ENCODE results near the gene NRROS. TPM values are rescaled to one million over a fixed set of nuclear protein-coding genes. Genes with fewer than 3 reads are reported as not detected.

Gene NRROS
- total and polyA plus RNA-seq, 2 of the 13 experiments (the other 11 are each of a cell fraction or from before 2014, with no cell fraction given): not detected

GRCh38 chr3:196632046-196632751, 7.3 kb upstream of the NRROS start (continued):
- TF ChIP-seq ZNF800 (CRISPR knock-in tag; IDR thresholded peaks at IDR 0.05) (0 out of 2 replicates have a peak, but pooled peaks have one; percentile 20), ARID4A (CRISPR knock-in tag; IDR thresholded peaks at IDR 0.05; ENCODE audit: borderline replicate concordance) (peak; percentile 66; the same call in 1 of the 2 replicates), ZNF879 (CRISPR knock-in tag; IDR thresholded peaks at IDR 0.05) (no peak), ZNF33B (CRISPR knock-in tag; IDR thresholded peaks at IDR 0.05) (0 out of 2 replicates have a peak, but pooled peaks have one; percentile 41), SP5 (CRISPR knock-in tag; IDR thresholded peaks at IDR 0.05; ENCODE audit: borderline replicate concordance, low read depth) (peak; percentile 53; the same call in 1 of the 2 replicates), RCOR2 (CRISPR knock-in tag; IDR thresholded peaks at IDR 0.05) (no peak), STAG1 (CRISPR knock-in tag; IDR thresholded peaks at IDR 0.05) (peak; percentile 14; the same call in 1 of the 2 replicates), CAMTA2 (CRISPR knock-in tag; IDR thresholded peaks at IDR 0.05; ENCODE audit: borderline replicate concordance) (no peak), MAFF (IDR thresholded peaks at IDR 0.05; ENCODE audit: low read depth, low read length) (no peak), ZNF24 (IDR thresholded peaks at IDR 0.05) (no peak), HIC2 (CRISPR knock-in tag; IDR thresholded peaks at IDR 0.05; ENCODE audit: low read depth) (no peak), ZSCAN31 (CRISPR knock-in tag; IDR thresholded peaks at IDR 0.05; ENCODE audit: low read depth) (peak; percentile 60; the same call in 1 of the 2 replicates)
- TF ChIP-seq, protein P1, sequence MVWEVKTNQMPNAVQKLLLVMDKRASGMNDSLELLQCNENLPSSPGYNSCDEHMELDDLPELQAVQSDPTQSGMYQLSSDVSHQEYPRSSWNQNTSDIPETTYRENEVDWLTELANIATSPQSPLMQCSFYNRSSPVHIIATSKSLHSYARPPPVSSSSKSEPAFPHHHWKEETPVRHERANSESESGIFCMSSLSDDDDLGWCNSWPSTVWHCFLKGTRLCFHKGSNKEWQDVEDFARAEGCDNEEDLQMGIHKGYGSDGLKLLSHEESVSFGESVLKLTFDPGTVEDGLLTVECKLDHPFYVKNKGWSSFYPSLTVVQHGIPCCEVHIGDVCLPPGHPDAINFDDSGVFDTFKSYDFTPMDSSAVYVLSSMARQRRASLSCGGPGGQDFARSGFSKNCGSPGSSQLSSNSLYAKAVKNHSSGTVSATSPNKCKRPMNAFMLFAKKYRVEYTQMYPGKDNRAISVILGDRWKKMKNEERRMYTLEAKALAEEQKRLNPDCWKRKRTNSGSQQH (CRISPR knock-in tag; IDR thresholded peaks at IDR 0.05; ENCODE audit: low read depth): peak; percentile 28; the same call in 1 of the 2 replicates
- TF ChIP-seq, protein P2, sequence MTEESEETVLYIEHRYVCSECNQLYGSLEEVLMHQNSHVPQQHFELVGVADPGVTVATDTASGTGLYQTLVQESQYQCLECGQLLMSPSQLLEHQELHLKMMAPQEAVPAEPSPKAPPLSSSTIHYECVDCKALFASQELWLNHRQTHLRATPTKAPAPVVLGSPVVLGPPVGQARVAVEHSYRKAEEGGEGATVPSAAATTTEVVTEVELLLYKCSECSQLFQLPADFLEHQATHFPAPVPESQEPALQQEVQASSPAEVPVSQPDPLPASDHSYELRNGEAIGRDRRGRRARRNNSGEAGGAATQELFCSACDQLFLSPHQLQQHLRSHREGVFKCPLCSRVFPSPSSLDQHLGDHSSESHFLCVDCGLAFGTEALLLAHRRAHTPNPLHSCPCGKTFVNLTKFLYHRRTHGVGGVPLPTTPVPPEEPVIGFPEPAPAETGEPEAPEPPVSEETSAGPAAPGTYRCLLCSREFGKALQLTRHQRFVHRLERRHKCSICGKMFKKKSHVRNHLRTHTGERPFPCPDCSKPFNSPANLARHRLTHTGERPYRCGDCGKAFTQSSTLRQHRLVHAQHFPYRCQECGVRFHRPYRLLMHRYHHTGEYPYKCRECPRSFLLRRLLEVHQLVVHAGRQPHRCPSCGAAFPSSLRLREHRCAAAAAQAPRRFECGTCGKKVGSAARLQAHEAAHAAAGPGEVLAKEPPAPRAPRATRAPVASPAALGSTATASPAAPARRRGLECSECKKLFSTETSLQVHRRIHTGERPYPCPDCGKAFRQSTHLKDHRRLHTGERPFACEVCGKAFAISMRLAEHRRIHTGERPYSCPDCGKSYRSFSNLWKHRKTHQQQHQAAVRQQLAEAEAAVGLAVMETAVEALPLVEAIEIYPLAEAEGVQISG (CRISPR knock-in tag; IDR thresholded peaks at IDR 0.05): peak; percentile 90
- TF ChIP-seq, protein P3, sequence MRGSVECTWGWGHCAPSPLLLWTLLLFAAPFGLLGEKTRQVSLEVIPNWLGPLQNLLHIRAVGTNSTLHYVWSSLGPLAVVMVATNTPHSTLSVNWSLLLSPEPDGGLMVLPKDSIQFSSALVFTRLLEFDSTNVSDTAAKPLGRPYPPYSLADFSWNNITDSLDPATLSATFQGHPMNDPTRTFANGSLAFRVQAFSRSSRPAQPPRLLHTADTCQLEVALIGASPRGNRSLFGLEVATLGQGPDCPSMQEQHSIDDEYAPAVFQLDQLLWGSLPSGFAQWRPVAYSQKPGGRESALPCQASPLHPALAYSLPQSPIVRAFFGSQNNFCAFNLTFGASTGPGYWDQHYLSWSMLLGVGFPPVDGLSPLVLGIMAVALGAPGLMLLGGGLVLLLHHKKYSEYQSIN (CRISPR knock-in tag; IDR thresholded peaks at IDR 0.05; ENCODE audit: borderline replicate concordance): no peak

All from HepG2 (cell line).